Neural progenitor cell (in vitro differentiated cells): ENCODE results near the gene SPOCK1.
"Not testable (repeated sequence)": the region's sequence is repeated elsewhere in the genome, so short reads cannot be mapped to it uniquely, and the experiment has no call there.

Source experiments
- EZH2 ChIP-seq: fragments of 200-600 bp; sonication (generic); IDR thresholded peaks from 2 replicates; pipeline ENCODE4 v1.6.1; 2017; ENCODE audit warnings: antibody characterized with exemption, mild to moderate bottlenecking, moderate library complexity
- EZH2phosphoT487 ChIP-seq: fragments of 200-600 bp; sonication (generic); IDR thresholded peaks from 2 replicates; pipeline ENCODE4 v1.6.1; 2017; ENCODE audit warnings: antibody characterized with exemption
- TF ChIP-seq, protein P1 (sequence below): fragments of 200-600 bp; sonication (generic); IDR thresholded peaks from 2 replicates; pipeline ENCODE4 v1.5.1; 2017; ENCODE audit warnings: antibody characterized with exemption, mild to moderate bottlenecking

DNA sequence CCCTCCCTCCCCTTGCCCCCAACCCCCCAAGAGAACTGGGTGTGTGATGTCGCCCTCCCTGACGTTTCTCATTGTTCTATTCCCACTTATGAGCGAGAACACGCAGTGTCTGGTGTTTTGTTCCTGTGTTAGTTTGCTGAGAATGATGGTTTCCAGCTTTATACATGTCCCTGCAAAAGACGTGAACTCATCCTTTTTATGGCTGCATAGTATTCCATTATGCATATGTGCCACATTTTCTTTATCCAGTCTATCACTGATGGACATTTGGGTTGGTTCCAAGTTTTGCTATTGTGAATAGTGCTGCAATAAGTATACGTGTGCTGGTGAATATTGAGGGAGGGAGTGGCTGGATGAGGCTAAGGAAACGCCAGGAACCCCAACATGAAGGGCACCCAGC, 108.1 kb downstream of the SPOCK1 start:
- TF ChIP-seq, protein P1, sequence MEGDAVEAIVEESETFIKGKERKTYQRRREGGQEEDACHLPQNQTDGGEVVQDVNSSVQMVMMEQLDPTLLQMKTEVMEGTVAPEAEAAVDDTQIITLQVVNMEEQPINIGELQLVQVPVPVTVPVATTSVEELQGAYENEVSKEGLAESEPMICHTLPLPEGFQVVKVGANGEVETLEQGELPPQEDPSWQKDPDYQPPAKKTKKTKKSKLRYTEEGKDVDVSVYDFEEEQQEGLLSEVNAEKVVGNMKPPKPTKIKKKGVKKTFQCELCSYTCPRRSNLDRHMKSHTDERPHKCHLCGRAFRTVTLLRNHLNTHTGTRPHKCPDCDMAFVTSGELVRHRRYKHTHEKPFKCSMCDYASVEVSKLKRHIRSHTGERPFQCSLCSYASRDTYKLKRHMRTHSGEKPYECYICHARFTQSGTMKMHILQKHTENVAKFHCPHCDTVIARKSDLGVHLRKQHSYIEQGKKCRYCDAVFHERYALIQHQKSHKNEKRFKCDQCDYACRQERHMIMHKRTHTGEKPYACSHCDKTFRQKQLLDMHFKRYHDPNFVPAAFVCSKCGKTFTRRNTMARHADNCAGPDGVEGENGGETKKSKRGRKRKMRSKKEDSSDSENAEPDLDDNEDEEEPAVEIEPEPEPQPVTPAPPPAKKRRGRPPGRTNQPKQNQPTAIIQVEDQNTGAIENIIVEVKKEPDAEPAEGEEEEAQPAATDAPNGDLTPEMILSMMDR: not testable (repeated sequence)
- TF ChIP-seq EZH2phosphoT487, EZH2: not testable (repeated sequence)
